ENCODE results near the gene SYNE1.
"Not testable (repeated sequence)": the region's sequence is repeated elsewhere in the genome, so short reads cannot be mapped to it uniquely, and the experiment has no call there.

The SYNE1 gene

GRCh38 chr6:152148412-152148811 lies 488.8 kb downstream of the SYNE1 start:
- TF ChIP-seq CTCF (IDR thresholded peaks at IDR 0.05): no peak
- peaks cover 97% of the 10 kb centered on the region for H3K36me3 ChIP-seq
- no peaks in the 10 kb centered on the region for H3K27me3 ChIP-seq
- no peak overlapping the region for H3K27ac ChIP-seq
- peaks cover 0 to 5% of the 10 kb centered on the region in 2 experiments for H3K4me1 ChIP-seq (ENCODE audit: control insufficient read depth in 1 of 2, insufficient read depth in 1 of 2, low read depth in 1 of 2, low read length in 1 of 2)
- H3K9me3 ChIP-seq: no peaks in the 10 kb centered on the region
- no peak overlapping the region for H3K4me3 ChIP-seq (ENCODE audit: low read depth in 1 of 2, low read length in 1 of 2)

GRCh38 chr6:152147269-152147668 lies 489.9 kb downstream of the SYNE1 start:
- no peak for TF ChIP-seq CTCF (IDR thresholded peaks at IDR 0.05)
- Histone ChIP-seq H3K27me3 (no peaks in the 10 kb centered on the region), H3K4me1 (ENCODE audit: control insufficient read depth in 1 of 2, insufficient read depth in 1 of 2, low read depth in 1 of 2, low read length in 1 of 2) (peaks cover 0 to 5% of the 10 kb centered on the region in 2 experiments), H3K27ac (no peak overlapping the region), H3K9me3 (no peaks in the 10 kb centered on the region), H3K4me3 (ENCODE audit: low read depth in 1 of 2, low read length in 1 of 2) (no peak overlapping the region), H3K36me3 (peaks cover 100% of the 10 kb centered on the region)

- TF ChIP-seq CTCF (IDR thresholded peaks at IDR 0.05): no peak
- no peak overlapping the region for H3K4me3 ChIP-seq (ENCODE audit: low read depth in 1 of 2, low read length in 1 of 2)
- no peaks in the 10 kb centered on the region for H3K9me3 ChIP-seq
- no peak overlapping the region for H3K27ac ChIP-seq
- H3K27me3 ChIP-seq: no peaks in the 10 kb centered on the region
- H3K36me3 ChIP-seq: peaks cover 100% of the 10 kb centered on the region
- no peaks in the 10 kb centered on the region for H3K4me1 ChIP-seq (ENCODE audit: control insufficient read depth in 1 of 2, insufficient read depth in 1 of 2, low read depth in 1 of 2, low read length in 1 of 2)
Measured at GRCh38 chr6:152146385-152146784, 490.8 kb downstream of the SYNE1 start.

- H3K4me1 ChIP-seq (ENCODE audit: control insufficient read depth in 1 of 2, insufficient read depth in 1 of 2, low read depth in 1 of 2, low read length in 1 of 2): no peaks in the 10 kb centered on the region
- no peak overlapping the region for H3K4me3 ChIP-seq (ENCODE audit: low read depth in 1 of 2, low read length in 1 of 2)
- H3K27ac ChIP-seq: no peak overlapping the region
- no peak for TF ChIP-seq CTCF (IDR thresholded peaks at IDR 0.05)
- H3K9me3 ChIP-seq: no peaks in the 10 kb centered on the region
- H3K27me3 ChIP-seq: no peaks in the 10 kb centered on the region
- H3K36me3 ChIP-seq: peaks cover 98% of the 10 kb centered on the region
Measured at GRCh38 chr6:152143359-152143758, 493.8 kb downstream of the SYNE1 start.

- Histone ChIP-seq H3K36me3 (peaks cover 97% of the 10 kb centered on the region), H3K9me3 (no peaks in the 10 kb centered on the region), H3K27me3 (no peaks in the 10 kb centered on the region), H3K27ac (no peak overlapping the region), H3K4me3 (ENCODE audit: low read depth in 1 of 2, low read length in 1 of 2) (no peak overlapping the region), H3K4me1 (ENCODE audit: control insufficient read depth in 1 of 2, insufficient read depth in 1 of 2, low read depth in 1 of 2, low read length in 1 of 2) (no peaks in the 10 kb centered on the region)
- no peak for TF ChIP-seq CTCF (IDR thresholded peaks at IDR 0.05)
Measured at GRCh38 chr6:152142105-152142504, 495.1 kb downstream of the SYNE1 start.

GRCh38 chr6:152138344-152138743 lies 498.8 kb downstream of the SYNE1 start:
- not testable (repeated sequence) for H3K27ac ChIP-seq; H3K4me1 ChIP-seq (ENCODE audit: control insufficient read depth in 1 of 2, insufficient read depth in 1 of 2, low read depth in 1 of 2, low read length in 1 of 2); H3K9me3 ChIP-seq; H3K4me3 ChIP-seq (ENCODE audit: low read depth in 1 of 2, low read length in 1 of 2); H3K27me3 ChIP-seq
- H3K36me3 ChIP-seq: peaks cover 97% of the 10 kb centered on the region

All from neutrophil (primary cell).